GM20000 (cell line): ENCODE data around the gene IRAK4.

Source experiments
- DNase-seq: peaks from one replicate; pipeline ENCODE4 v3.0.0; 2012; ENCODE audit warnings: low spot score
- CTCF ChIP-seq: IDR thresholded peaks from 2 replicates; pipeline ENCODE4 v1.5.1; 2012; ENCODE audit warnings: mild to moderate bottlenecking, control low read depth; ENCODE audit errors: extremely low read depth, missing control alignments

IRAK4 gene

GRCh38 chr12:43758728-43759563 lies at the start of gene IRAK4, which contains the start of gene PUS7L:
IRAK4 (plus strand) TSS chr12:43758951; CDS start chr12:43768112, 9,161 bp downstream.
PUS7L (minus strand) TSS chr12:43758790; CDS start chr12:43755245, 3,545 bp downstream.
- peak; percentile 17 for TF ChIP-seq CTCF
- DNase-seq, result peak; percentile 90

DNA sequence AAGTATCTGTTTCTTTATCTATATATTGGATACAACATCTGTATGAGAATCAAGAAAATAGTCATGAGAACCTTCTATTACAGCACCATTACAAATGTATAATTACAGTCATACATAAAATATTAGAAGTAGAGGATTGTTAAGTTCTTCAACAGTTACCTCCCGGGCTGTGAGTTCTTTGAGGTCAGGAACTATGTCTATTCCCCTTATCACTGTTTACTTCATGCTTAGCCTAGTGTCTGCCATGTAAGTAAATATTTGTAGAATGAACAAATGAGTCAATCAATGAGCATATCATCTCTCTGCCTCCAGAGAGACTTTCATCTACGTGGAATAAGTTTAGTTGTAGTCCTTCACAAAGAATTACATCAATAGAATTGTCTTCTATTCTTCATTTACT lies 47.4 kb upstream of the IRAK4 start:
- no peak for DNase-seq
- TF ChIP-seq CTCF, result no peak

GRCh38 chr12:43722621-43723020 lies 36.1 kb upstream of the IRAK4 start:
- no peak for DNase-seq
- no peak for TF ChIP-seq CTCF

- no peak for DNase-seq
- no peak for TF ChIP-seq CTCF
Measured at GRCh38 chr12:43723134-43723533, 35.6 kb upstream of the IRAK4 start.

DNA sequence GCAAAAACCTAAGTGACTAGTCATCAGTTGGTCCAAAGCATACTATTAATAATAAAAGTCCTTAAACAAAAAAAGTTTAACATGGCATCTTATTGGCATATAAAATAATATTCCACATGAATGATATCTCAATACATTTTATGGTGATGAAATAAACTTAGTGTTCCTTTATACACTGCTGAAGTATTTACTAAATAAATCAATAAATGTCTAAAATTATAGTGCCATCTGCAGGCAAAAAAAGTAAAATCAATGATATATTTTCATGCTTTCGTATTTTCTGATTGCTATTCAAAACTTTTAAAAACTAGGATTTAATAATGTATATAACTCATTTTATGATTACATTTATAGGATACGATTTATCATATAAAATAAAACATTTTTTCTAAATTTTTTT lies 30.6 kb upstream of the IRAK4 start:
- TF ChIP-seq CTCF, result no peak
- no peak for DNase-seq

- no peak for TF ChIP-seq CTCF
- no peak for DNase-seq
Measured at GRCh38 chr12:43728698-43729097, 30.1 kb upstream of the IRAK4 start.

DNA sequence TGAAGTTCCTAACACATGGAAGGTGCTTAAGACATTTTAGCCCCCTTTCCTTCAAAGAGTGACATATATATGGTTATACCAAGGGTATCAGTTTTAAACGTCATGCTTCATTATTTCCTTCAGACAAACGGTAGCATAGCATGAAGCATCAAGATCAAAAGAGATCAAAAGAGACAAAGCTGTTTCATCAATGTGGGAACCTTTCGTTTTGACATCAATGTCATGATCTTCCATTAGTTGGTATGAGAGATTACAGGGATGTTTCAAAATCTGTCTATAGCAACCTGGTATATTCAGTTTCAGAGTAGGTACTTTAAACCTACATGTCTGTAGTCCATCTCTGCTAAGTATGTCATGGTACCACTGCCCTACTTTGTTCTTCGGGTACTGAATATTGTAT lies 28.5 kb upstream of the IRAK4 start:
- DNase-seq, result no peak
- TF ChIP-seq CTCF, result no peak
